Liver (tissue), 9 donors: ENCODE data around the gene C11orf98. TPM values are rescaled to one million over a fixed set of nuclear protein-coding genes. Genes with fewer than 3 reads are reported as not detected.

ENCODE experiments used
- DNase-seq: peaks from one replicate; pipeline ENCODE4 v3.0.0-alpha.2; 2017; ENCODE audit warnings: low spot score
- H3K27ac ChIP-seq, 2 donors: one replicate each; pipeline ENCODE4 v1.7.0; 2013; ENCODE audit warnings: inconsistent platforms in 2 of 2, low read length in 2 of 2, control low read depth in 1 of 2, low read depth in 1 of 2, mild to moderate bottlenecking in 1 of 2
- H3K27me3 ChIP-seq, 4 donors: one replicate each; pipeline versions ENCODE4 v1.6.1 to v1.7.0; 2013; ENCODE audit warnings: low read length in 3 of 4, inconsistent platforms in 1 of 4, mild to moderate bottlenecking in 1 of 4, moderate library complexity in 1 of 4; ENCODE audit not compliant: control insufficient read depth in 4 of 4, insufficient read depth in 4 of 4
- H3K36me3 ChIP-seq, 4 donors: one replicate each; pipeline versions ENCODE4 v1.6.1 to v1.7.0; 2013; ENCODE audit warnings: low read length in 3 of 4, mild to moderate bottlenecking in 3 of 4, low read depth in 1 of 4, moderate library complexity in 1 of 4; ENCODE audit not compliant: control insufficient read depth in 4 of 4, insufficient read depth in 3 of 4
- H3K4me1 ChIP-seq, 4 donors: one replicate each; pipeline versions ENCODE4 v1.6.1 to v1.7.0; 2013; ENCODE audit warnings: low read length in 3 of 4, mild to moderate bottlenecking in 3 of 4, moderate library complexity in 1 of 4; ENCODE audit not compliant: control insufficient read depth in 4 of 4, insufficient read depth in 4 of 4
- H3K4me3 ChIP-seq, 3 donors: one replicate each; pipeline versions ENCODE4 v1.6.1 to v1.7.0; 2013; ENCODE audit warnings: low read length in 3 of 3, control low read depth in 1 of 3, low read depth in 1 of 3, mild to moderate bottlenecking in 1 of 3
- H3K9ac ChIP-seq, 2 donors: one replicate each; pipeline ENCODE4 v1.7.0; 2013; ENCODE audit warnings: low read length in 2 of 2, mild to moderate bottlenecking in 2 of 2, moderate library complexity in 2 of 2, control low read depth in 1 of 2, low read depth in 1 of 2
- H3K9me3 ChIP-seq, 4 donors: one replicate each; pipeline versions ENCODE4 v1.6.1 to v1.7.0; 2013; ENCODE audit warnings: low read length in 3 of 4; ENCODE audit not compliant: control insufficient read depth in 4 of 4
- ATF3 ChIP-seq: IDR thresholded peaks from 2 replicates; pipeline ENCODE4 v1.6.1; 2016; ENCODE audit warnings: antibody characterized with exemption
- EGR1 ChIP-seq, 2 donors: IDR thresholded peaks; 2 replicates each; pipeline ENCODE4 v1.6.1; 2016 to 2018; ENCODE audit warnings: antibody characterized with exemption in 2 of 2, low read depth in 2 of 2
- FOXA1 ChIP-seq: IDR thresholded peaks from 2 replicates; pipeline ENCODE4 v1.6.1; 2016; ENCODE audit warnings: antibody characterized with exemption
- FOXA2 ChIP-seq: IDR thresholded peaks from 2 replicates; pipeline ENCODE4 v1.6.1; 2016; ENCODE audit warnings: antibody characterized with exemption
- GABPA ChIP-seq, 2 donors: IDR thresholded peaks in 1 of 2; conservative IDR thresholded peaks in 1 of 2; 2 replicates each; pipeline ENCODE4 v1.6.1; 2016; ENCODE audit warnings: antibody characterized with exemption in 2 of 2, mild to moderate bottlenecking in 1 of 2, moderate library complexity in 1 of 2
- HNF4A ChIP-seq, 2 donors: conservative IDR thresholded peaks; 2 replicates each; pipeline ENCODE4 v1.6.1; 2016; ENCODE audit warnings: antibody characterized with exemption in 2 of 2, mild to moderate bottlenecking in 2 of 2
- HNF4G ChIP-seq: IDR thresholded peaks from 2 replicates; pipeline ENCODE4 v1.6.1; 2016; ENCODE audit warnings: antibody characterized with exemption
- JUND ChIP-seq, 2 donors: IDR thresholded peaks; 2 replicates each; pipeline ENCODE4 v1.6.1; 2016; ENCODE audit warnings: antibody characterized with exemption in 2 of 2
- MAX ChIP-seq: IDR thresholded peaks from 2 replicates; pipeline ENCODE4 v1.6.1; 2016; ENCODE audit warnings: antibody characterized with exemption
- NR2F2 ChIP-seq: IDR thresholded peaks from 2 replicates; pipeline ENCODE4 v1.6.1; 2016; ENCODE audit warnings: antibody characterized with exemption
- RAD21 ChIP-seq, 2 donors: IDR thresholded peaks; 2 replicates each; pipeline ENCODE4 v1.6.1; 2016; ENCODE audit warnings: antibody characterized with exemption in 2 of 2, mild to moderate bottlenecking in 2 of 2
- RXRA ChIP-seq, 2 donors: IDR thresholded peaks; 2 replicates each; pipeline ENCODE4 v1.6.1; 2017 to 2018; ENCODE audit warnings: antibody characterized with exemption in 2 of 2, mild to moderate bottlenecking in 1 of 2
- SP1 ChIP-seq: IDR thresholded peaks from 2 replicates; pipeline ENCODE4 v1.6.1; 2018; ENCODE audit warnings: antibody characterized with exemption, mild to moderate bottlenecking
- TAF1 ChIP-seq: conservative IDR thresholded peaks from 2 replicates; pipeline ENCODE4 v1.6.1; 2016; ENCODE audit warnings: antibody characterized with exemption, mild to moderate bottlenecking
- YY1 ChIP-seq: IDR thresholded peaks from 2 replicates; pipeline ENCODE4 v1.6.1; 2016; ENCODE audit warnings: antibody characterized with exemption, mild to moderate bottlenecking
- WGBS: extraction: QIAGEN DNeasy Blood & Tissue Kit; methylation state at CpG from one replicate; pipeline ENCODE4 v1.1.7; 2013; 5-methylcytosine and 5-hydroxymethylcytosine counted together
- polyA plus RNA-seq, 2 donors: library from polyadenylated mRNA; stranded (reverse) in 1 of 2; unstranded in 1 of 2; fragments of 200-250 nt in 1 of 2; fragments of >200 nt in 1 of 2; fragmentation: Nextera tagmentation in 1 of 2; extraction: Ambion mirVana in 1 of 2; gene quantifications; one replicate each; pipeline versions ENCODE4 v1.2.1 to v1.2.3, GENCODE V29; 2013 to 2015
- total RNA-seq, 2 donors: library from RNA; depleted of rRNA; stranded (reverse); fragments of >200 nt; gene quantifications; one replicate each; pipeline ENCODE4 v1.2.3, GENCODE V29; 2014
- TF ChIP-seq, protein P1 (sequence below): IDR thresholded peaks from 2 replicates; pipeline ENCODE4 v1.6.1; 2016; ENCODE audit warnings: antibody characterized with exemption
- TF ChIP-seq, protein P2 (sequence below): fragments of 150-350 bp; IDR thresholded peaks from 2 replicates; pipeline ENCODE4 v1.5.1; 2017; ENCODE audit warnings: improper control_type of control experiment, low read depth, low read length; ENCODE audit not compliant: missing input control
- TF ChIP-seq, protein P3 (sequence below): IDR thresholded peaks from 2 replicates; pipeline ENCODE4 v1.6.1; 2016; ENCODE audit warnings: antibody characterized with exemption, mild to moderate bottlenecking
- donor health status: healthy.
- donor health status: healthy.
- donor health status: healthy.
- donor health status: healthy.
- donor health status: healthy.

Gene C11orf98
- total and polyA plus RNA-seq, 4 donors: 16.5 to 49.9 (median 30.7) TPM

GRCh38 chr11:62682518-62682917 is 17.5 kb upstream of the C11orf98 start:
- Histone ChIP-seq H3K9me3 (no peaks in the 10 kb centered on the region), H3K27ac (no peak overlapping the region), H3K4me1 (peaks cover under 1 to 21% (median 15%) of the 10 kb centered on the region in 4 donors), H3K36me3 (peaks cover 0 to under 1% (median 0%) of the 10 kb centered on the region in 4 donors), H3K4me3 (no peak overlapping the region), H3K9ac (no peak overlapping the region), H3K27me3 (no peaks in the 10 kb centered on the region)
- no peak for DNase-seq
- TF ChIP-seq YY1 (no peak), GABPA (IDR thresholded peaks at IDR 0.05 in 1 of 2, conservative IDR thresholded peaks at IDR 0.05 in 1 of 2) (no peak), RXRA (IDR thresholded peaks at IDR 0.05) (no peak), HNF4A (conservative IDR thresholded peaks at IDR 0.05) (no peak), EGR1 (IDR thresholded peaks at IDR 0.05; ENCODE audit: low read depth in 2 of 2) (no peak), FOXA2 (no peak), FOXA1 (no peak)
- TF ChIP-seq, protein P1, sequence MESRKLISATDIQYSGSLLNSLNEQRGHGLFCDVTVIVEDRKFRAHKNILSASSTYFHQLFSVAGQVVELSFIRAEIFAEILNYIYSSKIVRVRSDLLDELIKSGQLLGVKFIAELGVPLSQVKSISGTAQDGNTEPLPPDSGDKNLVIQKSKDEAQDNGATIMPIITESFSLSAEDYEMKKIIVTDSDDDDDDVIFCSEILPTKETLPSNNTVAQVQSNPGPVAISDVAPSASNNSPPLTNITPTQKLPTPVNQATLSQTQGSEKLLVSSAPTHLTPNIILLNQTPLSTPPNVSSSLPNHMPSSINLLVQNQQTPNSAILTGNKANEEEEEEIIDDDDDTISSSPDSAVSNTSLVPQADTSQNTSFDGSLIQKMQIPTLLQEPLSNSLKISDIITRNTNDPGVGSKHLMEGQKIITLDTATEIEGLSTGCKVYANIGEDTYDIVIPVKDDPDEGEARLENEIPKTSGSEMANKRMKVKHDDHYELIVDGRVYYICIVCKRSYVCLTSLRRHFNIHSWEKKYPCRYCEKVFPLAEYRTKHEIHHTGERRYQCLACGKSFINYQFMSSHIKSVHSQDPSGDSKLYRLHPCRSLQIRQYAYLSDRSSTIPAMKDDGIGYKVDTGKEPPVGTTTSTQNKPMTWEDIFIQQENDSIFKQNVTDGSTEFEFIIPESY: no peak
- WGBS: 72% methylated on average over 7 of the region's 7 CpGs

DNA sequence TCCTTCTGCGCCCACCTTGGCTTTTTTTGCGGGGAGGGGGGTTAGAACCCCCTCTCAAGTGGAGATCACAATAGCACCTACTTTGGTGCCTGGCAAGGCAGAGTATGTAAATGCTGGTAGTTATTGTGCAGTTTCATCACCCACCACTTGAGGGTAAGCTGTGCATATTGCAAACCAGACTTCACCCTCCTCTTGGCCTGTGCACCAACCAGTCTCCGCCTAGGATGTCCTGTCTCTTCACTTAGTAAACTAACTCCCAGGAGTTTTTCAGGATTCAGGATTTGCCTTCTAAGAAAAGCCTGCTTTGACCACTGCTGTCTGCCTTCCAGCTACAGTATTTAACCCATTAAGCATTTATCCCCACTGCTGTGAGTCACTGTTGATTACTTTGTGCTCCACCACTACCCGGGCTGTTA is 15.8 kb upstream of the C11orf98 start:
- H3K9ac ChIP-seq: no peak overlapping the region
- no peak overlapping the region for H3K4me3 ChIP-seq
- no peaks in the 10 kb centered on the region for H3K27me3 ChIP-seq
- DNase-seq: no peak
- H3K36me3 ChIP-seq: peaks cover 0 to 4% (median 2%) of the 10 kb centered on the region in 4 donors
- TF ChIP-seq, protein P2, sequence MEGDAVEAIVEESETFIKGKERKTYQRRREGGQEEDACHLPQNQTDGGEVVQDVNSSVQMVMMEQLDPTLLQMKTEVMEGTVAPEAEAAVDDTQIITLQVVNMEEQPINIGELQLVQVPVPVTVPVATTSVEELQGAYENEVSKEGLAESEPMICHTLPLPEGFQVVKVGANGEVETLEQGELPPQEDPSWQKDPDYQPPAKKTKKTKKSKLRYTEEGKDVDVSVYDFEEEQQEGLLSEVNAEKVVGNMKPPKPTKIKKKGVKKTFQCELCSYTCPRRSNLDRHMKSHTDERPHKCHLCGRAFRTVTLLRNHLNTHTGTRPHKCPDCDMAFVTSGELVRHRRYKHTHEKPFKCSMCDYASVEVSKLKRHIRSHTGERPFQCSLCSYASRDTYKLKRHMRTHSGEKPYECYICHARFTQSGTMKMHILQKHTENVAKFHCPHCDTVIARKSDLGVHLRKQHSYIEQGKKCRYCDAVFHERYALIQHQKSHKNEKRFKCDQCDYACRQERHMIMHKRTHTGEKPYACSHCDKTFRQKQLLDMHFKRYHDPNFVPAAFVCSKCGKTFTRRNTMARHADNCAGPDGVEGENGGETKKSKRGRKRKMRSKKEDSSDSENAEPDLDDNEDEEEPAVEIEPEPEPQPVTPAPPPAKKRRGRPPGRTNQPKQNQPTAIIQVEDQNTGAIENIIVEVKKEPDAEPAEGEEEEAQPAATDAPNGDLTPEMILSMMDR: peak; percentile 61
- no peak for TF ChIP-seq SP1
- no peak for TF ChIP-seq YY1
- no peak for TF ChIP-seq TAF1
- TF ChIP-seq NR2F2: no peak
- no peak for TF ChIP-seq MAX
- no peak for TF ChIP-seq ATF3
- TF ChIP-seq JUND (IDR thresholded peaks at IDR 0.05): no peak
- TF ChIP-seq, protein P3, sequence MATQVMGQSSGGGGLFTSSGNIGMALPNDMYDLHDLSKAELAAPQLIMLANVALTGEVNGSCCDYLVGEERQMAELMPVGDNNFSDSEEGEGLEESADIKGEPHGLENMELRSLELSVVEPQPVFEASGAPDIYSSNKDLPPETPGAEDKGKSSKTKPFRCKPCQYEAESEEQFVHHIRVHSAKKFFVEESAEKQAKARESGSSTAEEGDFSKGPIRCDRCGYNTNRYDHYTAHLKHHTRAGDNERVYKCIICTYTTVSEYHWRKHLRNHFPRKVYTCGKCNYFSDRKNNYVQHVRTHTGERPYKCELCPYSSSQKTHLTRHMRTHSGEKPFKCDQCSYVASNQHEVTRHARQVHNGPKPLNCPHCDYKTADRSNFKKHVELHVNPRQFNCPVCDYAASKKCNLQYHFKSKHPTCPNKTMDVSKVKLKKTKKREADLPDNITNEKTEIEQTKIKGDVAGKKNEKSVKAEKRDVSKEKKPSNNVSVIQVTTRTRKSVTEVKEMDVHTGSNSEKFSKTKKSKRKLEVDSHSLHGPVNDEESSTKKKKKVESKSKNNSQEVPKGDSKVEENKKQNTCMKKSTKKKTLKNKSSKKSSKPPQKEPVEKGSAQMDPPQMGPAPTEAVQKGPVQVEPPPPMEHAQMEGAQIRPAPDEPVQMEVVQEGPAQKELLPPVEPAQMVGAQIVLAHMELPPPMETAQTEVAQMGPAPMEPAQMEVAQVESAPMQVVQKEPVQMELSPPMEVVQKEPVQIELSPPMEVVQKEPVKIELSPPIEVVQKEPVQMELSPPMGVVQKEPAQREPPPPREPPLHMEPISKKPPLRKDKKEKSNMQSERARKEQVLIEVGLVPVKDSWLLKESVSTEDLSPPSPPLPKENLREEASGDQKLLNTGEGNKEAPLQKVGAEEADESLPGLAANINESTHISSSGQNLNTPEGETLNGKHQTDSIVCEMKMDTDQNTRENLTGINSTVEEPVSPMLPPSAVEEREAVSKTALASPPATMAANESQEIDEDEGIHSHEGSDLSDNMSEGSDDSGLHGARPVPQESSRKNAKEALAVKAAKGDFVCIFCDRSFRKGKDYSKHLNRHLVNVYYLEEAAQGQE: no peak
- TF ChIP-seq HNF4A (conservative IDR thresholded peaks at IDR 0.05): peak in 1 of 2 donors; percentile 23
- TF ChIP-seq GABPA (IDR thresholded peaks at IDR 0.05 in 1 of 2, conservative IDR thresholded peaks at IDR 0.05 in 1 of 2): peak in 1 of 2 donors; percentile 14
- no peak for TF ChIP-seq HNF4G
- TF ChIP-seq FOXA1: no peak
- TF ChIP-seq FOXA2: no peak
- no peak for TF ChIP-seq RXRA (IDR thresholded peaks at IDR 0.05)
- TF ChIP-seq, protein P1: no peak
- peak; percentile 77 to 79 for TF ChIP-seq RAD21 (IDR thresholded peaks at IDR 0.05)
- no peak for TF ChIP-seq EGR1 (IDR thresholded peaks at IDR 0.05; ENCODE audit: low read depth in 2 of 2)
- WGBS: 52% methylated on average over 4 of the region's 4 CpGs
- no peaks in the 10 kb centered on the region for H3K9me3 ChIP-seq
- peaks cover 0 to 35% (median 30%) of the 10 kb centered on the region in 4 donors for H3K4me1 ChIP-seq
- no peak overlapping the region for H3K27ac ChIP-seq
